ENCODE data around the gene CD164L2. TPM values are rescaled to one million over a fixed set of nuclear protein-coding genes. Genes with fewer than 3 reads are reported as not detected.

Gene CD164L2
- polyA plus RNA-seq, 1 donor: not detected

DNA sequence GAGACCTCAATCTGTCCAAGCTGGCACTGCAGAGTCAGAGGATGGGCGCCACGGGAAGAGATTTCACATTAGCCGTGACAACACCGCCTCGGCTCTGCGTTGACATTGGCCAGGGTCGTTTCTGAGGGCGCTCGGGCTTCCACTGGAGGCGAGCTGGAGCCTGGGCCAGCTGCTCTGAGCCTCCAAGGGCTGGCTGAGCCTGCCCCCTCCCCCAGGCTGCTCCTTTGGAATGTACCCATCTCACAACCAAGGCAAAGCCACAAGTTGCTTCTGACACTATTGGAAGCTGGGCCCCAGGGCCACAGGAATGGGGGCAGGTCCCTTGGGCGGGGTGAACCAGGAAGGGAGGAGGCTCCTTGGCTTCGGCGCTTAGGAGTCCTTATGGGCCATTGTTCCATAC is 21.9 kb upstream of the CD164L2 start:
- DNase-seq (ENCODE audit: low read depth): no peak

- no peak for DNase-seq (ENCODE audit: low read depth)
Measured at GRCh38 chr1:27403931-27404330, 20.8 kb upstream of the CD164L2 start.

GRCh38 chr1:27403065-27403726 is 20.1 kb upstream of the CD164L2 start:
- DNase-seq (ENCODE audit: low read depth): no peak

DNA sequence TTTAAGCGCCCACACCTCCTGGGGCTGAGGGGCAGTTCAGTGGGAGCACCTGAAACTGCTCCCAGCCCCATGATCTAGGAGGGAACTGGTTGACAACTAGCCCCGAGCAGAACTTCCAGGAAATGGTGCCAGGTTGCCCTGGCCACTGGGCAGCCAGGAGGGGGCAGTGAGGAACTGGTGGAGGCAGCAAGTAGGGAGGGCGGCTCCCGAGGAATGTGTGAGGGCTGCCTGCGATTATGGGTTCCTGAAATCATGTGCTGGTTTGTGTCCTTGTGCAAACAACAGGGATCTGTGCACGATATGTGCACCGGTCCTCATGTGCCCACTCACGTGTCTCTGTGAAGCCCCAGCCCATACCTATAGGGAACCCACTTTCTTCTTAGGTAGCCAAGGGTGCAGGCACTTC is 19.2 kb upstream of the CD164L2 start:
- no peak for DNase-seq (ENCODE audit: low read depth)

GRCh38 chr1:27400963-27401341 is 17.8 kb upstream of the CD164L2 start:
- no peak for DNase-seq (ENCODE audit: low read depth)

- DNase-seq (ENCODE audit: low read depth): no peak
Measured at GRCh38 chr1:27400082-27400962, 17.2 kb upstream of the CD164L2 start.

DNA sequence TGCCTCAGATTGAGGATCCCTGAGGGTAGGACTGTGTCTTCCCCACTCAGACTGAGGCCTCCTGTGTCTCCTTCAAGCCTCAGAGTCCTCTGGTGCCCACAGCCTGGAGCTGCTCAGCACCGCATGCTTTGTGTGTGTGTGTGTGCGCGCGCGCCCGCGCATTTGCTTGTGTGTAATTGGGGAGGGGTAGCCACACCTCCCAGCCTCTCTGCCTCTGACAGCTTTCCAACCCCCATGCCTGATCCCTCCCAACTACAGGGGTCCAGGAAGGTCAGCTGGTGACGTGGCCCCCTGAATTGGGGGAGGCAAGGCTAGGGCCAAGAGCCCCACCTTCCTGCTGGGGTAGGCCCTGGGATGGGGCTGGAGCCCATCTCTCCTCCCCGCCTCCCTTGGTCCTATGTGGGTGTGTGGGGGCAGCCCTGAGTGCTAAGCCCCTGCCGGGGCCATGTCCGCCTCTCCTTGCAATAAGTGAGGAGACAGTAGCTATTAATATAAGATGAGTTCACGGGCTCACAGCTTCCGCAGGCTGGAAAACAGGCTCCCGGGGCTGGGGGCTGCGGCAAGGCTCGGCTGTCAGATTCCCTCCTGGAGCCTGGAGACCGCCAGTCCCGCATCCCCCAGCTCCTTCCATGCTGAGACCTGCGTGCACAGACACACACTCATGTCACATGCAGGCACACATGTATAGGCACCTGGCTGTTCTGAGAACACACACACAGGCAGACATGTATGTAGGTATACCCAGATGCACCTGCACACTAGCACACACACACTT is 16.3 kb upstream of the CD164L2 start:
- DNase-seq (ENCODE audit: low read depth): no peak

GRCh38 chr1:27398405-27399149 is 15.4 kb upstream of the CD164L2 start:
- DNase-seq (ENCODE audit: low read depth): no peak

- DNase-seq (ENCODE audit: low read depth): no peak
Measured at GRCh38 chr1:27397749-27398148, 14.6 kb upstream of the CD164L2 start.

- no peak for DNase-seq (ENCODE audit: low read depth)
Measured at GRCh38 chr1:27397110-27397509, 14.0 kb upstream of the CD164L2 start.

DNA sequence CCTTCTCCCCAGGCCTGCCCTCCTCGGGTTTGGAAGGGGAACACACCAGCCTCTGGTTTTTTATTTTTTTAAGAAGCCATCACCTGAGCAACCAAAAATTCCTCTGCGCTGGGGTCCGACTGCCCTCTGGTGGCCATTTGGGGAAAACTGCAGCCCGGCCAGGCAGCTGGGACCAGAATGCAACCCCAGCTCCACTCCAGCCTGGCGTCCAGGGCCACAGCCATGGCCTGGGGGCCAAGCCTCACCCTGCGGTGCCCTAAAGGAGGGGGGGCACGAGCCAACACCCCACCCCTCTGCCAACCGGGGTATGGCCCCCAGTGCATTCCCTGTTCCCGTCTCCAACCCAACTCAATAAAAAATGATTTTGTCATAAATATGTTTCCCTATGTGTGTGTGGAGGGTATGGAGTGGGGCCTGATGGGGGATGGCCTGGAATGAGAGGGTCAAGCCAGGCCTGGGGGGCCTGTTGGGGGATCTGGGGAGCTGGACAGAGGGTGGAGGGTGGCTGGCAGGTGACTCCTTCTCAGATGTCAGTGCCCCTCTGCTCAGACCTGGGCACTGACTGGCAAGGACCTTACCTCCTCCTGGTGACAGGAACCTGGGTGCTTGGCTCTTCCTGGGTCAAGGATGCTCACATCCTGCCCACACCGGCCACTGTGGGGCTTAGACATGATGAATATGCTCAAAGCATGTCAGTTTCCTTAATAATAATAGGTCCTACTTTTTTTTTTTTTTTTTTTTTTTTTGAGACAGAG is 12.5 kb upstream of the CD164L2 start:
- no peak for DNase-seq (ENCODE audit: low read depth)

DNA sequence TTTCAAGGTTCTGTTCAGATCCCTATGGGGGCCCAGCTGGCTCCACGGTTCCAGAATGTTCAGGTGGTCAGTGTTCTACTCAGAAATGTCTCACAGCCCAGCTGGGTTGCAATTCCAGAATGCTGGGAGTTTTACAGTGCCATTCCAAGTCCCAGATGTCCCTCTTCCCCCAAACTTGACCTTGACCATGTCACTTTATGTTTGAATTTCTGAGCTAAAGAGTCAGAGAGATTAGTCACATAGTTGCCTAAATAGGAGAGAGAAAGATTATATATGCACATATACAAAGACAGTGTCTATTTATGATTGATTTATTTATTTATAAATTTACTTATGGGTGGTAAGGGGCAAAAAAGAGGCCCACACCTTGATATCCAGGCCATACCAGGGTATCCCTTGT is 11.8 kb upstream of the CD164L2 start:
- no peak for DNase-seq (ENCODE audit: low read depth)

DNA sequence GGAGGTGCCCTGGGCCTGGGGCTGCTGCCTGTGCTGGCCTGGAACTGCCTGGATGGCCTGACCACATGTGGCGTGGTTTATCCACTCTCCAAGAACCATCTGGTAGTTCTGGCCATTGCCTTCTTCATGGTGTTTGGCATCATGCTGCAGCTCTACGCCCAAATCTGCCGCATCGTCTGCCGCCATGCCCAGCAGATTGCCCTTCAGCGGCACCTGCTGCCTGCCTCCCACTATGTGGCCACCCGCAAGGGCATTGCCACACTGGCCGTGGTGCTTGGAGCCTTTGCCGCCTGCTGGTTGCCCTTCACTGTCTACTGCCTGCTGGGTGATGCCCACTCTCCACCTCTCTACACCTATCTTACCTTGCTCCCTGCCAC is 11.1 kb upstream of the CD164L2 start:
- no peak for DNase-seq (ENCODE audit: low read depth)

GRCh38 chr1:27393641-27394281 is 10.6 kb upstream of the CD164L2 start:
- DNase-seq (ENCODE audit: low read depth): no peak

DNA sequence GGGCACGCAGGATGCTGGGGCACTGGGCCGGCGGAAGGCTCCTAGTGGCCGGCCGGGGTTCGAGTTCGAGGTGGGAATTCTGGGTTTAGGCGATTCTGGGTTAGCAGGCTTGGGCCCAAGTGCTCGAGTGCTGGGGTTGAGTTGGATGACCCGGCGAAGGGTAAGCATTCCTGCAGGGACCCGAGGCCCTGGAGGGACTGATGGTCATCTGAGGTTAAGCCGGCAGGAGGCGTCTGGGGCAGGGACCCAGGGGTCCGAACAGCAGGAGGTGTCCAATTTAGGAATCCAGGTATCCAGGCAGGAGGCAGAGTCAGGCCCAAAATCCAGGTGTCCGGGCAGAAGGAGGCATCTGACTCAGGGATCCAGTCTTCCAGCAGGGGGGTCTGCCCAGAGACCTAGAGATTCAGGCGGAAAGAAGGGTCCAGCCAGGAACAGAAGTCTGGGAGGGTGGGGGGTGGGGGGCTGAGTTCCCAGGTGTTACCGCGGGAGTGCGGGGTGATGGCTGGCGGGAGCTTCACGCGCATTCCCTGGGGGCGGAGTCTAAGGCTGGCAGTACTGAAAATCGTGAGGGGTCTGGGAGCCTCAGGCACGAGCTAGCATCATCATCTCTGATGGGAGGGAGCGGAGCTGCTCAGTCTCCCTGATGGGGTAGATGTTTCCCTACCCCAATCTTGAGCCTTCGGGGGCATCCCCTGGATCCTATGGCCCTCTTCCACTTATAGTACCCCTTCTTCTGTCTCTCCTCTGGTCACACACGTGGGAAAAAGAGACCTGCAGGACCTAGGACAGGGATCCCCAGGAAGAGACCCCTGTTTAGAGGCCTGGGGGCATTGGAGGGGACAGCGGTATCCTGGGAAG is 9.9 kb upstream of the CD164L2 start:
- DNase-seq (ENCODE audit: low read depth): no peak

DNA sequence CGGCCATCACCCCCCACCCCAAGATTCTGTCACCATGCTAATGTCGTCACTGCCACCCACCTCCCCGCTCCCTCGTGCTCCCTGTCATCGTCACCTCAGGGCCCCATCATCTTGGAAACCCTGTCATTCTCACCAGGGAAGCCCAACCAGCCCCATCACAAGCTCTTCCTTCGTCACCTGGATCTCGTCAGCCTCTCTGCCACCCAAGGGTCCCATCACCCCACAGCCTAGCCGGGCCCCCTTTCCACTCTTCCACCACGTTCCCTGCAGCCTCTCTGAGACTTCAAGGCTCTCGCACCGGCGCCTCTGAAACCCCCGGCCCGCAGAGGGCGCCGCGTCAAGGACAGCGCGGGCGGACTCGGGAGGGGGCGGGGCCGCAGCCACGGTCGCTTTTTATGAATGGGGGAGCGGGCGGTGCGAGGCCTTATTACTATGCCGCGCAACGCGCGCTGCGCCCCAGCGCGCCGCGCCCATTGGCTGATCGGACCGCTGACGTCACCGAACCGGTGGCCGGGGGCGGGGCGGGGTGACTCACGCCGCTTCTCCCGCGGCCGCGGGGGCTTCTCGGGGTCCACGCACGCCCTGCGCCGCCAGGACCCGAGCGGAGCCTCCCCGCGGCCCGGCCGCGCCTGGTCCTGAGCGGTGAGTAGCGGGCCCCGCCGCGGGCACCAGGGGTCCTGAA is 9.1 kb upstream of the CD164L2 start, which contains the start of gene GPR3:
Gene GPR3, plus strand, starts transcription at position 527 of the 682 bp plus-strand sequence. CDS start 1,177 bp downstream, outside the sequence.
- DNase-seq (ENCODE audit: low read depth): peak; percentile 52

DNA sequence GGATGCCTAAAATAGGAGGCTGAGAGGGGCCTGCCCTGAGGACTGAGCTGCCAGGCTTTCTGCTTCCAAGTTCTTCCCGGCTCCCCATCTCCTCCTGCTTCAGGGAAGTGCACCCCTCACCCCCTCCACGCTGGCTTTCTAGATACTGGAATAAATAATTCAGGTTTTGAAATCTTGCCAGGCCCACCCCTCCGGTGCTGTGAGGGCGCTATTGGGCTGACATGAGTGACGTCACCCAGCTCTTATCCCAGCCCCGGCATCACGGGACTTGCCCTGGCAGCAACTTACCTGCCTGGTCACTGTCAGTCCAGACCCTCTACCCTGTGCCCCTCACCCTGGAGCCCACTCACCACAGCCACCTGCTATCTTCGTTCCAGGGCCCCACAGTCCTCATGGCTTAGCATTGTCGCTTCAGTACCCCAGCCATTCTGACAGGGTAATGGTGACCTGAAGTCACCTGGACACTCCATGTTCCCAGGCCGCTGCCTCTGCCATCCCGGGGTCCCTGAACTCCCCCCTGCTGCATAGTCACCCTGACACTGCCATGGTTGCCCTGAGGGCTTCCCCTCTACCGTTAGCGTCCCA is 8.5 kb upstream of the CD164L2 start:
- no peak for DNase-seq (ENCODE audit: low read depth)

GRCh38 chr1:27388337-27389005 is 5.3 kb upstream of the CD164L2 start:
- no peak for DNase-seq (ENCODE audit: low read depth)

All from forelimb muscle (tissue), 1 donor.